Measurements from ENCODE around the gene CPT1C.
A peak's percentile ranks its signal among the peaks of the same experiment; 100 is the strongest.
"Not testable (repeated sequence)": the region's sequence is repeated elsewhere in the genome, so short reads cannot be mapped to it uniquely, and the experiment has no call there.

Gene CPT1C

GRCh38 chr19:49712397-49712859, 21.5 kb downstream of the CPT1C start:
- DNase-seq = no peak

DNA sequence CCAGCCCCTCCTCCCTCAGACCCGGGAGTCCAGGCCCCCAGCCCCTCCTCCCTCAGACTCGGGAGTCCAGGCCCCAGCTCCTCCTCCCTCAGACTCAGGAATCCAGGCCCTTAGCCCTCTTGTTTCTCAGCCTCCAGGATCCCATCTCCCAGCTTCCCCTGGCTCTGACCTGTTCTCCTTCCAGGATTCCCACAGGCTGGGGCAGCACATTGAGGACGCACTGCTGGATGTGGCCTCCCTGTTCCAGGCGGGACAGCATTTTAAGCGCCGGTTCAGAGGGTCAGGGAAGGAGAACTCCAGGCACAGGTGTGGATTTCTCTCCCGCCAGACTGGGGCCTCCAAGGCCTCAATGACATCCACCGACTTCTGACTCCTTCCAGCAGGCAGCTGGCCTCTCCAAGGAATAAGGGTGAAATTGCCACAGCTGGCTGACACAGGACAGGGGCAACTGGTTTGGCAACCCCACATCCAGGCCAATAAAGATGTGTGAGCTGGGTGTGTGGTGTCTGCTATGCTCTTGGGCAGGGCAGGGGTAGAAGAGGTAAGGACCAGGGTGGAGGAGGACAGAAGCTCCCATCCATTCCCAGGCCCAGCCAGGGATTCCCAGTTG, 22.4 kb downstream of the CPT1C start:
- DNase-seq = no peak

GRCh38 chr19:49716154-49716553, 25.2 kb downstream of the CPT1C start:
- no peak for DNase-seq

DNA sequence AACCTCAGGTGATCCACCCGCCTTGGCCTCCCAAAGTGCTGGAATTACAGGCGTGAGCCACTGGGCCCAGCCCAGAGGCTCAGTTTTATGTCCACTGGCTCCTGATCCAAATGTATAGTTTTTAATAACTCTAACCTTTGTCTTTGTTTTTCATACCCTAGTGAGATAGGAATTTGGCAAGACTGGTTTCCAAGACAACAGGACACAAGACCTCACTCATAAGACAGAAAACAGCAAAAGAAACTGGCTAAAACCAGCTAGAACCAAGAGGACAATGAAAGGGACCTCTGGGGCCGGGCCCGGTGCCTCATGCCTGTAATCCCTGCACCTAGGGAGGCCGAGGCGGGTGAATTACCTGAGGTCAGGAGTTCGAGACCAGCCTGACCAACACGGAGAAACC, 27.6 kb downstream of the CPT1C start:
- no peak for DNase-seq

- no peak for DNase-seq
Measured at GRCh38 chr19:49718991-49719390, 28.1 kb downstream of the CPT1C start.

DNA sequence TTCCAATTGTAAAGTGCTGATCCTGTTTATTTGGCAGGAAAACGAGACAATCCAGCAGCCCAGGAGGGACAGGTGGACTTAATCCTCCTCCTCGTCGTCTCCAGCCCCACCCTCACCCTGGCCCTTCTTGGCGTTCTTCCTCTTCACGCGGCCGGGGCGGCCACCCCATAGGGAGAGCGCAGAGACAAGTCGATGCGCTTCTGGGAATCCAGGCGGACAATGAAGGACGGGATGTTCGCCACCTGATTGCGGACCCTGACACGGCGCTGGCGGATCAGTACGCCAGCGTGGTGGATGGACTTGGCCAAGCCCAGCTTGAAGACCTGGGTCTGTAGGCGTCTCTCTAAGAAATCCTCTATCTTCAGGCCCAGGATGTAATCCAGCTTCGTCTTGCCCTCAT, 28.5 kb downstream of the CPT1C start:
- not testable (repeated sequence) for DNase-seq

DNA sequence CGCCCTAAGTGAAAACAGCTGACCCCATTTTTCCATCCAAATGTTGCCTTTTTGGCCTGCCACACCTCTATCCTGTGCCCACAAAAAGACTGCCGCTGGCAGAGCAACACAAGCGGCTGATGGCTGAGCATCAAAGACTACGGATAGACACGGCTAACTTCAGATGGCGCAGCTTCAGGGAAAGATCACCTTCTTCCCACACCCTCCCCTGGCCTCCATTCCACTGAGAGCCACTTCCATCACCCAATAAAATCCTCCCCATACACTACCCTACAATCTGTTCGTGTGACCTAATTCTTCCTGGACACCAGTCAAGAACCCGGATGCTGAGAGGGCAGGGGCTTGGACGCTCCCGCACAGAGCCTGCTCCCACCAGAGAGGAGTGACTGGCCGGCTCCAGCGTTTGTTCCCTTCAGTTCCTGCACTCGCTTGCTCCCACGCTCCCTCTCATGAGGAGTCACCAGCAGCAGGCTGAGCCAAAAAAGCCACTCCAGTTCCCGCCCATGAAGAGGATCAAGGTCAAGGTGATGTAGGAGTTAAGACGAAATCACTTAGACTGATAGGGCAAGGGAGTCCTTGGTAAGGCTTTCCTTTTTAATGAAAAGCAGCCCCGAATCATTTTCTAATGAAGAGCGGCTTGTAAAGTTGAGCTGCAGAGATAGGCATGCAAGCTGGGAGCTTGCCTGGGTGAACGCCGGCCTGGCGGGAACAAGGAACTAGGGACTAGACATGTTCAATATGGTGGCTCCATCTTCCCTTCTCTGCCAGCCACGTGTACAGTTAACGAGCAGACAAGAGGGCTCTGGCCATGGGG, 36.5 kb downstream of the CPT1C start:
- DNase-seq = no peak

- no peak for DNase-seq
Measured at GRCh38 chr19:49730166-49730565, 39.2 kb downstream of the CPT1C start.

GRCh38 chr19:49738268-49738667, 47.4 kb downstream of the CPT1C start:
- DNase-seq = no peak

- DNase-seq = no peak
Measured at GRCh38 chr19:49739098-49739497, 48.2 kb downstream of the CPT1C start.

- no peak for DNase-seq
Measured at GRCh38 chr19:49739933-49740332, 49.0 kb downstream of the CPT1C start.

DNA sequence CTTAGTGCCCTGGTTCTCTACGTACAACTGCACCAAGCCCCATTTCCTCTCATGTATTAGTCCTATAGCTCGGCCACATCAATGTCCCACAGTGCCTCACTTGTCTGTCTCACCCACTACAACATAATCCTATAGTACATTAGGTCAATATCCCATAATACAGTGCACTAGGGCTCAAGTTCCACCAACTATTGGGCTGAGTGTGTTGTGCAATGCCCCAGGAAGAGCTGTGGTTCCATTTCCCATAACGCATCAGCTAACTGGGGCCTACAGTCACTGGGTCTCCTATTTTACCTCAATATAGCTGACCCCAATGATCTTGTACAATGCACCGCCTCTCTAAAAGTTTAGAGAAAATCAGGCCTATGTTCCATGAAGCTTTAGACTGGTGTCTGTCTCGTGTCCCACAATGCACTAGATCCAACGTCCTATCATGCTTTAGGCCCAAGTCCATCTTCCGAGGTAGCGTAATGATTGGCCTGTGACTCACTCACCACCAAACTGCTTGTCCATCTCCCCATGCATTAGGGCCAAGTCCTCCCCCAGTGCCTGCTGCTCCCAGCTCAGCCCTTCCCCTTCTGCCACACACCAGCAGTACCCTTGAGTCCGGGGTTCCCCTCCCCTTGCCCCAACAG, 50.4 kb downstream of the CPT1C start:
- DNase-seq = no peak

DNA sequence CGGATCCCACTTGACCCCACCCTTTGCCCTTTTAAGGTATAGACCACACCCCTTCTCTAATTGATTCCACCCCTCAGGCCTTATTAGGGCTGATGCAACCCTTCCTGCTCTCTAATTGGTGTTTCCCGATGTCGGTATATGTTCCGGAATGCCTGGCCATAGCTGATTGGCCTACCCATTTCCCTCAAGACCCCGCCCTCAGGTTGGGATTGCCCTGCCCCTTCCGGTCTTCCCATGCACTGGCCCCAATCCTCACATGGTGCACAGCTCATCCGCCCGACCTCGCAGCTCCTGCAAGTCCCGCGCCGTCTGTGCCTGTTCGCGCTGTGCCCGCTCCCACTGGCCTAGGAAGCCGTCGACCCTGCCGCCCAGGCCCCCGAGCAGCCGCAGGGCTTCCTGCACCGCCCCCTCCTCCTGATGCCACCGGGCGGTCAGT, 54.0 kb downstream of the CPT1C start:
- DNase-seq = no peak

DNA sequence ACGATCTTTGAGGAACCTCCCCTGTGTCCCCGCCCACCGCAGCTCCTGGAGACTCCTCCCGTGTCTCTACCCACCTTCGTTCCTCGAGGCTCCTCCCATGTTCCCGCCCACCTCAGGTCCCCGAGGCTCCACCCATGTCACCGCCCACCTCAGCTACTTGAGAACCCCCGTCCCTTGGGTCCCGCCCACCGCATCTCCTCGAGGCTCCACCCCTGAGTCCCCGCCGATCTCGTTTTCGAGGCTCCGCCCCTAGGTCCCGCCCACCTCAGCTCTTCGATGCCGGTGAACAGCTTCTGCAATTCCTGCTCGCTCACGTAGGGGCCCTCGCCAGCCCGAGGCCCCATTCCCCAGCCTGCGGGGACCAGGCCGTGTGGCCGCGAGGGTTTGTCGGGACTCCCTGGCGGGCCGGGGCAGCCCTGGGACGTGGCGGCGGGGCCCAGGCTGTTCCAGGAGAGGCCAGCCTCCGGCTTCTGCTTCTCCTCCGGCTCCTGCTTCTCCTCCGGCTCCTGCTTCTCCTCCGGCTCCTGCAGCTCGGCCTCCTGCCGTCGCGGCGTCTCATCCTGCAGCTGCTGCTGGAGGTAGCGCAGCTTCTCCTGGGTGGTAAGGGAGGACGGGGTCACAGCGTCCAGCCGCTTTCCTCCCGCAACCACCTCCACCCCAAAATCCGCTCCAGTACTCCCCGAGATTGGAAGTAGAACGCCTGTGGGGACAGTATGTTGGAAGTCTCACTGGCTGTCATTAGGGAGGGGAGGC, 55.5 kb downstream of the CPT1C start:
- DNase-seq = peak; percentile 30

DNA sequence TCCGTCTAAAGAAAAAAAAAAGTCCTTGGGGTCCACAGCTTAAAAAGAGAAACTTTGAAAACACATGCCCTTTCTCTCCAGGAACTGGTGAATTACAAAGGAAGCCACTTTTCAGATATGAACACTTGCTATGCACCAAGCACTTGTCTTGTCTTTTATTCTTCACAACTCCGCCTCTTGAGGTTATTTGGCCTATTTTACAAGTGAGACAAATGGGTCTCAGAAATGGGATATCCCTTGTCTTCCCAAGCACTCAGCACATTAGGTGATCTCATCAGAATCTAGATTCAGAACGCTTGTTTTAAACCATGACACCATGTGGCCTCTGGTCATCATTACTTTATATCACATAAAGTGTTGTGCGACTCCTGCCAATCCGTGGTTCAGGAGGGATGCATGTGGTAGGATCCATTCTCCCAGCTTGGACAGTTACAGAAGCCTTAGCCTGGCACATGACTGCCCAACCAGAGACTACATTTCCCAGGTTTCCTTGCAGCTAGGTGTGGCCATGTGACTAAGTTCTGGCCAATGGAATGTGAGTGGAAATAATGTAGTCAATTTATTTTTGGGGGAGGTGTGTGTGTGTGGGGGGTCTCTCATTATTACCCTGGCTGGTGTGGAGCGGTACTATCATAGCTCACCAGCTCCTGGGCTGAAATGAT, 58.3 kb downstream of the CPT1C start:
- DNase-seq = no peak

GRCh38 chr19:49749771-49750170, 58.9 kb downstream of the CPT1C start:
- no peak for DNase-seq

- no peak for DNase-seq
Measured at GRCh38 chr19:49752701-49753100, 61.8 kb downstream of the CPT1C start.

DNA sequence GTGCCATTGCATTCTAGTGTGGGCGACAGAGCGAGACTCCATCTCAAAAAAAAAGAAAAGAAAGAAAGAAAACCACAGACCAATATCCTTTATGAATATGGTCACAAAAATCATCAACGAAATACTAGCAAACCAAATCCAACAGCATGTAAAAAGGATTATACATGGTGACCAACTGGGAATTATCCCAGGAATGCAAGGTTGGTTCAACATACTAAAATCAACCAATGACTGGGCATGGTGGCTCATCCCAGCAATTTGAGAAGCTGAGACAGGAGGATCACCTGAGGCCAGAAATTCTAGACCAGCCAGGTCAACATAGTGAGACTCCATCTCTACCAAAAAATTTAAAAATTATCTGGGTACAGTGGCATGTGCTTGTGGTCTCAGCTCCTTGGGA, 65.0 kb downstream of the CPT1C start:
- no peak for DNase-seq

DNA sequence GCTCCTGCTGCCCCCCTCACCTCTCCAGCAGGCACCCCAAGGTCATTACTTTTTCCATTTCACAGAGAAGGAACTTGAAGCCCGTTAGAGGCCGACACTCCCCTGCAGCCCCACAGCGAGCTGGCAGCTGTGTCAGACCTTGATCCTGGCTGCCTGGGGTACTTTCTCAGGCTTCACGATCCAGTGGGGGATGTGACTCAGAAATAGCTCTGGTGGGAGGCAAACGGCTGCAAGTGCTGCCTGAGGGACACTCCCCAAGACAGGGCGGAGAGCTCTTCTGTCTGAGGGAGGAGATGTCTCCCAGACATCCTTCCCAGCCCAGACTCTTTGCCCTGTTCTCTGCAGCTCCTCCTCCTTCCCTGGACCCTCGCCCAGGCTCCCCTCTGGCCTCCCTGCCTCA, 67.4 kb downstream of the CPT1C start:
- no peak for DNase-seq

- DNase-seq = no peak
Measured at GRCh38 chr19:49761249-49761624, 70.3 kb downstream of the CPT1C start.

- DNase-seq = no peak
Measured at GRCh38 chr19:49761625-49762311, 70.9 kb downstream of the CPT1C start.

DNA sequence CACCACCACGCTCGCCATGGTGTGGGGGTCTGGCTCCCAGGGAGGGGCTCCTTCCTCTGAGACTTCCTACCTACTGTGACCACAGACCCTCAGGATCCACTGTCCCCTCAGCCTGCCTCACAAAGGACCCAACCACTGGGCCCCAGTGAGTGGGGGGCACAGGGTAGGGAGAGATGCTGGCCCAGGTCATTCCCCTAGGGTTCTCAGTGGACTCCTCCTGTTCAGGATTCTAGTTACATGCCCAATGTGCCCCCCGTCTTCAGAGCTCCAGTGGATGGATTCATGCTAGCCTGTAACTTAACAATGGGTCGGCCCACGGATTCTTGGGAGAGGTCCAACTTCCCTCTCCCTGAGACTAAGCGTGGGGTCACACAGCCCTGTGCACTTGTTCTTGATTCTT, 72.3 kb downstream of the CPT1C start, which contains the start of gene TSKS:
Gene TSKS, minus strand, starts transcription at position 77 of the 400 bp plus-strand sequence. Its CDS starts 59 bp downstream, at position 18.
- DNase-seq = no peak

All from SHP77 treated with DMSO at 0.1 percent for 48 hours (cell line).